Tibial artery (tissue), 4 donors: ENCODE data around the gene TRMT2B.

Source experiments
- DNase-seq, 2 donors: peaks; one replicate each; pipeline ENCODE4 v3.0.0-alpha.2; 2019
- H3K27ac ChIP-seq, 2 donors: fragments of 200-600 bp; sonication (generic) in 1 of 2; 1 replicate in 1 of 2; 2 replicates in 1 of 2; pipeline ENCODE4 v1.5.1; 2018 to 2019; ENCODE audit warnings: mild to moderate bottlenecking in 1 of 2
- H3K27me3 ChIP-seq, 2 donors: fragments of 200-600 bp; sonication (generic) in 1 of 2; one replicate each; pipeline versions ENCODE4 v1.5.1 to v1.6.0; 2016 to 2019
- H3K36me3 ChIP-seq, 3 donors: fragments of 200-600 bp; sonication (generic) in 2 of 3; one replicate each; pipeline ENCODE4 v1.5.1; 2016 to 2019; ENCODE audit warnings: mild to moderate bottlenecking in 2 of 3
- H3K4me1 ChIP-seq, 4 donors: fragments of 200-600 bp; sonication (generic) in 2 of 4; 1 replicate in 3 of 4; 2 replicates in 1 of 4; pipeline ENCODE4 v1.5.1; 2016 to 2019
- H3K4me3 ChIP-seq, 2 donors: fragments of 200-600 bp; sonication (generic) in 1 of 2; 1 replicate in 1 of 2; 2 replicates in 1 of 2; pipeline ENCODE4 v1.5.1; 2018 to 2019; ENCODE audit warnings: mild to moderate bottlenecking in 2 of 2
- H3K9me3 ChIP-seq, 3 donors: fragments of 200-600 bp; sonication (generic) in 1 of 3; one replicate each; pipeline ENCODE4 v1.5.1; 2016 to 2019
- intact Hi-C: fragments of 100-400 bp; cut with DNase I; formaldehyde crosslinking; loops from one replicate; pipeline ENCODE4 v1.15.0; 2023; ENCODE audit warnings: low total_unique reads
- TF ChIP-seq, protein P1 (sequence below), 2 experiments: fragments of 200-600 bp in 1 of 2; fragments of 450-650 bp in 1 of 2; IDR thresholded peaks; one replicate each; pipeline ENCODE4 v1.5.1; 2017 to 2019; ENCODE audit warnings: antibody characterized with exemption in 2 of 2, mild to moderate bottlenecking in 1 of 2, moderate library complexity in 1 of 2

TRMT2B gene

DNA sequence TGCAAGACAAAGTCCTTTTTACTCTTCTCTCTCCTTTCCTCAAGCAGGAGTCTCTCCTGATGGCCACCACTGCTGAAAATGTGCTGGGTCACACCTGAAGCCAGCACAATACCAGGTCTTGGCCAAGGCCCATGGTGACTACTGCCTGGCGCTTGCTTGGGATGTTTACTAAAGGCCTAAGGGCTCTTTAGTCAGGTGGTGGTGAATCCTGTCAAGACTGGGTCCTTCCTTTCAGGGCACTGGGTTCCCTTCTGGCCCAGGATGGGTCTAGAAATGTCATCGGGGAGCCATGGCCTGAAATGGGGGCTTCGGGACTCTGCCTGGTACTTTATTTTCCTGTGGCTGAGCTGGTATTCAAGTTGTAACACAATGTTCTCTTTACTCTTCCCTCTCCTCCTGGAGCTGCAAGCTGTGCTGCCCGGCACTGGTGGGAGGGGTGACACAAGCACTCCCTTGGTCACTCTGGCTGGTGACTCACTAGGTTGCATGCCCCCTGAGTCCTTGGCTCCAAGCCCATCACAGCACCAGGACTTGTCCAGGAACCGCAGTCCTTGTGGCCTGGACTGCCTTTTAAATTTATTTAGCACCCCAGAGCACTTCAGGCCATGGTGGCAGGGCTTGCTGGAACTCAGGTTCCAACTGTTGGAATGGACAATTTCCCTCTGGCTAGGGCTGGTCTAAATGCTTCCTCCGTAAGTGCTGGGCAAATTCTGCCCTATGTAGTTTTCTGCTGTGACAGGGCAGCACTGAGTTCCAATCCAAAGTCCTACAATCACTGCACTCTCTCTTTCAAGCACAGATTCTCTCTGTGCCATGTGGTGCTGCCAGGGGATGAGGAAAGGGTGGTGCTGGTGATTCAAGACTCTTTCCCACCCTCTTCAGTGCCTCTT, 71.1 kb downstream of the TRMT2B start:
- H3K36me3 ChIP-seq = no peaks in the 10 kb centered on the region
- peaks cover 0 to 19% (median 0%) of the 10 kb centered on the region in 4 donors for H3K4me1 ChIP-seq
- H3K27me3 ChIP-seq = no peaks in the 10 kb centered on the region
- TF ChIP-seq, protein P1, sequence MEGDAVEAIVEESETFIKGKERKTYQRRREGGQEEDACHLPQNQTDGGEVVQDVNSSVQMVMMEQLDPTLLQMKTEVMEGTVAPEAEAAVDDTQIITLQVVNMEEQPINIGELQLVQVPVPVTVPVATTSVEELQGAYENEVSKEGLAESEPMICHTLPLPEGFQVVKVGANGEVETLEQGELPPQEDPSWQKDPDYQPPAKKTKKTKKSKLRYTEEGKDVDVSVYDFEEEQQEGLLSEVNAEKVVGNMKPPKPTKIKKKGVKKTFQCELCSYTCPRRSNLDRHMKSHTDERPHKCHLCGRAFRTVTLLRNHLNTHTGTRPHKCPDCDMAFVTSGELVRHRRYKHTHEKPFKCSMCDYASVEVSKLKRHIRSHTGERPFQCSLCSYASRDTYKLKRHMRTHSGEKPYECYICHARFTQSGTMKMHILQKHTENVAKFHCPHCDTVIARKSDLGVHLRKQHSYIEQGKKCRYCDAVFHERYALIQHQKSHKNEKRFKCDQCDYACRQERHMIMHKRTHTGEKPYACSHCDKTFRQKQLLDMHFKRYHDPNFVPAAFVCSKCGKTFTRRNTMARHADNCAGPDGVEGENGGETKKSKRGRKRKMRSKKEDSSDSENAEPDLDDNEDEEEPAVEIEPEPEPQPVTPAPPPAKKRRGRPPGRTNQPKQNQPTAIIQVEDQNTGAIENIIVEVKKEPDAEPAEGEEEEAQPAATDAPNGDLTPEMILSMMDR (IDR thresholded peaks at IDR 0.05) = no peak
- peak overlapping the region; percentile 73 to 81 for H3K27ac ChIP-seq
- peak; percentile 44 to 90 for DNase-seq
- intact Hi-C loops = no loop called here
- H3K4me3 ChIP-seq = no peak overlapping the region
- H3K9me3 ChIP-seq = no peaks in the 10 kb centered on the region

DNA sequence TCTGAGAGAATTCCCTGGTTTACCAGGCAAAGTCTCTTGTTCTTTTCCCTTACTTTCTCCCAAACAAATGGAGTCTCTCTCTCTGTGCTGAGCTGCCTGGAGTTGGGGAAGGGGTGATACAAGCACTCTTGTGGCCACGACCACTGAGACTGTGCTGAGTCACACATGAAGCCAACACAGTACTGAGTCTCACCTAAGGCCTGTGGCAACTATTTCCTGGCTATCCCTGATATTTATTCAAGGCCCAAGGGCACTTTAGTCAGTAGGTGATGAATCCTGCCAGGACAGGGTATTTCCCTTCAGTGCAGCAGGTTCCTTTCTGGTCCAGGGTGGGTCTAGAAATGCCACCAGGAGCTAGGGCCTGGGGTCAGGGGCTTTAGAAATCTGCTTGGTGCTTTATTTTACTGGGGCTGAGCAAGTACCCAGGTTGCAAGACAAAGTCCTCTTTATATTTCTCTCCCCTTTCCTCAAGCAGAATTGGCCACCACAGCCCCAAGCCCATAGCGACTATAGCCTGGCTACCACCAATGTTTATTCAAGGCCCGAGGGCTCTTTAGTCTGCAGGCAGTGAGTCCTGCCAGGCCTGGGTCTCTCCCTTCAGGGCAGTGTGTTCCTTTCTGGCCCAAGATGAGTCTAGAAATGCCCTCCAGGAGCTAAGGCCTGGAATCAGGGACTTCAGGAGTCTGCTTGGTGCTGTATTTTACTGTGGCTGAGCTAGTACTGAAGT, 71.9 kb downstream of the TRMT2B start:
- intact Hi-C loops = no loop called here
- Histone ChIP-seq H3K9me3 (no peaks in the 10 kb centered on the region), H3K27me3 (no peaks in the 10 kb centered on the region), H3K4me3 (no peak overlapping the region), H3K4me1 (peaks cover 0 to 19% (median 0%) of the 10 kb centered on the region in 4 donors), H3K27ac (peak overlapping the region; percentile 73 to 81), H3K36me3 (no peaks in the 10 kb centered on the region)
- TF ChIP-seq, protein P1 (IDR thresholded peaks at IDR 0.05) = no peak
- no peak for DNase-seq

DNA sequence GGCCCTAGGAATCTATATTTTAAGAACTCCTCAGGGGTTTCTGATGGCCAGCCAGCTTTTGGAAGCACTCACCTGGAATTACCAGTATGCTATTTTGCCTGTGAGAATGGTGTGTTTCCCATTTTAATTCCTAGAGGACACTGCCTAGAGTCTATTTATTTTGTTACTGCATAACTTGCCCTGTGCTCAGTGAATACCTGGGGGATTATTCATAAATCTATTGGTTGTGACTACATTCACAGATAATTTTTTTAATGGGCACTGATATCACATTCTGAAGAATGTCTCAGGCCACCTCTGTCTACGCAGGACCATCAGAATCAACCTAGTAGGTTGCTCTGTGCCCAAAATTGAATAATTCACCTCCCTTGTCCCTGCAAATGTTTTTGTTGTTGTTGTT, 75.7 kb downstream of the TRMT2B start:
- TF ChIP-seq, protein P1 (IDR thresholded peaks at IDR 0.05) = no peak
- Histone ChIP-seq H3K4me3 (no peak overlapping the region), H3K36me3 (no peaks in the 10 kb centered on the region), H3K27me3 (no peaks in the 10 kb centered on the region), H3K27ac (no peak overlapping the region), H3K4me1 (peaks cover 0 to 13% (median 0%) of the 10 kb centered on the region in 4 donors), H3K9me3 (no peaks in the 10 kb centered on the region)
- no peak for DNase-seq
- intact Hi-C loops = no loop called here

DNA sequence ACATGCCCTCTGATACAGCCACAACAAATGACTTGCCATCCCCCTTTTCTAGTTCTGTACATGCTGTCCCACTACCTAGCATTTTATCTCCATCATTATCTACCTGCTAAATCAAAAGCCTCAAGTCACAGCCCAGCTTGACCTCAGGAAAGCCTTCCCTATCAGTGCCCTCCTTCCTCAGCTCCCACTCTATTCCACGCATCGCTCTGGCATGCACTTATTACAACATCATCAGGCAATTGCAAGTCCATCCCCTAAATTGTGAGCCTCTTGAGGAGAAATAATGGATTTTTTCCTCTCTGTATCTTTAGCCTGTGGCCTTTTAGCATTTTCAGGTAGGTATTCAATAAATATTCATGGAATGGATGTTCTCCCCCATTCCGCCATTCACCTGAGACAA, 76.7 kb downstream of the TRMT2B start:
- Histone ChIP-seq H3K4me3 (no peak overlapping the region), H3K27me3 (no peaks in the 10 kb centered on the region), H3K4me1 (peaks cover 0 to 4% (median 0%) of the 10 kb centered on the region in 4 donors), H3K27ac (no peak overlapping the region), H3K9me3 (no peaks in the 10 kb centered on the region), H3K36me3 (no peaks in the 10 kb centered on the region)
- intact Hi-C loops = no loop called here
- no peak for DNase-seq
- TF ChIP-seq, protein P1 (IDR thresholded peaks at IDR 0.05) = no peak

DNA sequence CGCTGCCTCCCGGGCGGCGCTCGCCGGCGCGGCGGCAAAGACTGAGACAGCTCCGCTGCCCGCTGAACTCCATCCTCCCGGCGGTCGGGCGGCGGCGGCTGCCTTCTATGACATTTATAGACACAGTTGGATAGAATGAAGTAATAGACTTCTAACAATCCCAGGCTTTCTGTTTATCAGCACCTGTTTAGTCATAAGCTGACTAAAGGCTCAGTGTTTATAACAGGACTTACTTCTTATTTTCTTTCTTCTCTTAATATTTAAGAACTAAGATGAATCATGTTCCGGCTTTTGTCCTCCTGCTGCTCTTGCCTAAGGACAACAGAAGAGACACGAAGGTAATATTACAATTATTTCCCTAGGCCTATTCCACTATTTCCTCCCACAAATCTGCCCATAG, 78.5 kb downstream of the TRMT2B start:
- intact Hi-C loops = no loop called here
- H3K9me3 ChIP-seq = no peaks in the 10 kb centered on the region
- H3K27ac ChIP-seq = no peak overlapping the region
- DNase-seq = no peak
- H3K4me3 ChIP-seq = no peak overlapping the region
- no peaks in the 10 kb centered on the region for H3K27me3 ChIP-seq
- no peaks in the 10 kb centered on the region for H3K4me1 ChIP-seq
- no peaks in the 10 kb centered on the region for H3K36me3 ChIP-seq
- TF ChIP-seq, protein P1 (IDR thresholded peaks at IDR 0.05) = no peak
